Putamen (tissue), 1 donor: ENCODE results near the gene PPP1R13B.
"Not testable (repeated sequence)": the region's sequence is repeated elsewhere in the genome, so short reads cannot be mapped to it uniquely, and the experiment has no call there.

Experiments
- DNase-seq: peaks from one replicate; pipeline ENCODE4 v3.0.0-alpha.2; 2016; ENCODE audit warnings: low spot score

PPP1R13B gene

DNA sequence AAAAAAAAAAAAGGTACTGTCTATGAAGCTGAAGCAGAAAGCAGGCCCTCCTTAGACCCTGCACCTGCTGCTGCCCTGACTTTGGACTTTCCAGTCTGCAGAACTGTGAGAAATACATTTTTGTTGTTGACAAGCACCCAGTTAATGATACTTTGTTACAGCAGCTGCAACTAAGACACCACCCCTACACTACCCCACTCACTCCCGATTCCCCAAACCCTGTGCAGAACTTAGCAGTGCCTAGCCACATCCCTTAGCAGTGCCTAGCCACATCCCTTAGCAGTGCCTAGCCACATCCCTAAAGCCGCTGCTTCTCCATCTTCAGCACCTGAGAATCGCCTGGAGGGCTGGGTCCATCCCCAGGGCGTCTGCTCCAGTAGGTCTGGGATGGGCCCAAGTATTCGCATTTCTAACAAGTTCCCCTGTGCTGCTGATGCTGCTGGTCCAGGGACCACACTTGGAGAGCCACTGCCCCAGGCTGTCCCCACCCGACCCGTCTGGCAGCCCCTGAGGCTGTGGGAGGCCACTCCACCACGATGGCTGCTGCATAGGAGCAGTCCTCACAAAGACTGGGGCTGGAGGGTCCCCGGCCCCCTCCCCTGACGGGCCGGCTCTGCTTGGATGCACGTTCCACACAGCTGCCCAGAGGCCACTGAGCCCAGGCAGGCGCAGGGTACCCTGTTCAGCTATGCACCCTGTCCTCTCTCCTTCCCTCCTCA lies 10.8 kb upstream of the PPP1R13B start:
- DNase-seq = no peak

DNA sequence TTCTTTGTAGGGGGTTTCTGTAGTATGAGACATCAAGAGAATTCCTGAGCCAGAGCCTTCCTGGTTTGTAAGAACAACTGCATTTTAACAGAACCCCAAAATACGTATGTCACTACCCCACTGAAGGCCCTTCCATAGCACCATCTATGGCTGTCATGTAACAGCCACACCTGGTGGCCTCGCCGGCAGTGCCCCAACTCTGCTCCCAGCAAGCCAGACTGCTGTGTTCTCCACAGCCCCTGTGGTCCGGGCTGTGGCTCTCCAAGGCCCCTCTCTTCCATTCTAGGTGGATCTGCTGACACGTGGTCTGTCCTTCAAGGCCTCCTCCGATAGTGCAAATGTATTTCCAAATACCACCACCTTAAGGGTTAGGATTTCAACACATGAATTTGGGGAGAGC lies 9.9 kb upstream of the PPP1R13B start:
- DNase-seq = no peak

DNA sequence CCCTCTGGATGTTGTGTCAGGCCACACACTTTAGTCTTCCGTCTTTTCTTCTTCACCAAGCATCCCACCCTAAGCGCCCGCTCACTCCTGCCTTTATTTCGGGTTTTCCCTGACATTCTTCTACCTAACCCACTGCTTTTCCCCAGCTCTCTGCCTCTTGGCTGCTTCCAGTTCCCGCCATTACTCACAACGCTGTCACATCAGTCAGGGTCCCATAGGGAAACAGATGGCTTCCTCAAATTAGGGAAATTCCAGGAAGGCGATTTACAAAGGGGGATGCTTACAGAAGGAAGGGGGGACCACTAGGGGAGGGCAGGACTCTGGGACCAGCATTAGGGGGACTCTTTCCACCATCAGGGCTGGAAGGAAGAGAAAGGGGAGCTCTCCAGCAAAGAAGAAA lies 9.2 kb upstream of the PPP1R13B start:
- no peak for DNase-seq

DNA sequence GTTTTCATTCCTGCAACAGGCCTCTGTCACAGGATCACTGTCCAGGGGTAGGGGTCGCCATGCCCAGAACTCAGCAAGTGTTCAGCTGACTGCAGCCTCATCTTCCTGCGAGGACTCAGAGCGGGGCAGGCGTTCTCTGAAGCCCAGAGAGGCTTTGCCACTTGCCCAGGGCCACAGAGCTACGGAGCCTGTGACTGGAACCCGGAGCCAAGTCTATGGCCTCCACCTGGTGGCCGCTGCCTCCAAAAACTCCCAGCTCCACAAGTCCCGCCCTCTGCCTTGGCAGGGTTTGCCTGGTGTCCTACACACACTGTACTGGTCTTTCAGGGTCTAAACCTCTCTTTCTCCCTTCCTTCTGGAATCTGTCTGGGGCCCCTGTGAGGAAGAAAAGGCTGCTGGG lies 8.7 kb upstream of the PPP1R13B start:
- DNase-seq = no peak

DNA sequence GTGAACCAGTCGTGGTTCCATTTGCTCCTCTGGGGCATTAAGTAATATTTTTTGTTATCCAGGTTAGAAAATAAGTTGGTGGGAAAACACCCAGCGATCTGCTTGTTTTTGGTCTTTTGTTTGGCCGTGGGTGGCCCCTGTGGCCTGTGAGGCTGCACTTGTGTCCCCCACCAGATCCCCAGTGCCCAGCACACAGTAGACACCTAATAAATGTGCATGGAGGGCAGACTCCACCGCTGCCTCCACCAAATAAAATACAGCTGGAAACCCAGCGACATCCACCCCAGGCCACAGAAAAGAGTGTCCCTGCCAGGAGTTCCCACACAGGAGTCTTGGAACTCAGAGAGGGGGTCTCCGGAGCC lies 8.3 kb upstream of the PPP1R13B start:
- DNase-seq = no peak

DNA sequence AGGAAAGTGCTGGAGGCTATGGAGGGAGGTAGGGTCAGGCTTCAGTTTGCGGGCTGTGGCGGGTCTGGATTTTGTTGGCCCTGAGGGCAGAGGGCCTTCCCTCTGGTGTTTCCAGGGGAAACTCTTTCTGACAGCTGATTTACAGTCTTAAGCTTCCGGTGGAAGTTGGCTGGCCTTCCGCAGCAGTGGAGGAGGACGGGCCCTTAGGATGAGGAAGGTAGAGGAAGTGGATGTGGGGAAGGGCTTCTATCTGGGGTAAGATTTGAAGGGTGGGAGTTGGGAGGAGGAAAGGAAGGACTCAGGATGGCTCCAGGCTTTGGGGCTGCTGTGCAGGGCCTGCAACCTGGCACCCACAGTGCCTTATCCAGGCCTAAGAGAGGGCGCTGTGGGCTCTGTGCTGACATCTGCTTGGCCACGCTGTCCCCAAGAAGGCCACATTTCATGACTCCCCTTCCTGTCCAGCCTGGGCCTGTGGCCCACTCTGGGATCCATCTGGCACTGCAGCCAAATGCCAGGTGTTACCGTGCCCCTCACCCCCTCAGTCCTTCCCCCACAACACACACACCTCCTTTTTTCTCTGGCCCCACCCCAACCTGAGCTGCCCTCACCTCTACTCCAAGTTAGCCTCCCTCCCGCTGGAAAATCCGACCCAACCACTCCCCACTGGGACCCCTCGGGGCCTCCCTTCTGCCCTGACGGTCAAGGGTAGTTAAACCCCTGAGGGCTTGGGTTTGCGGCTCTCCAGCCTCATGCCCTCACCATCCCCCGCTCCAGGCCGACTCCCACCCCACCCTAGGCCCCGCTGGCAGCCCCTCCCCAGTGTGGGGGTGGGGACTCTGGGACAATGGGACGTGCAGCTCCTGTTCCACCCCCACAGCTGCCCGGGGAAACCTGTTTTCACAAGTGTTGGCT lies 7.7 kb upstream of the PPP1R13B start:
- DNase-seq = no peak

DNA sequence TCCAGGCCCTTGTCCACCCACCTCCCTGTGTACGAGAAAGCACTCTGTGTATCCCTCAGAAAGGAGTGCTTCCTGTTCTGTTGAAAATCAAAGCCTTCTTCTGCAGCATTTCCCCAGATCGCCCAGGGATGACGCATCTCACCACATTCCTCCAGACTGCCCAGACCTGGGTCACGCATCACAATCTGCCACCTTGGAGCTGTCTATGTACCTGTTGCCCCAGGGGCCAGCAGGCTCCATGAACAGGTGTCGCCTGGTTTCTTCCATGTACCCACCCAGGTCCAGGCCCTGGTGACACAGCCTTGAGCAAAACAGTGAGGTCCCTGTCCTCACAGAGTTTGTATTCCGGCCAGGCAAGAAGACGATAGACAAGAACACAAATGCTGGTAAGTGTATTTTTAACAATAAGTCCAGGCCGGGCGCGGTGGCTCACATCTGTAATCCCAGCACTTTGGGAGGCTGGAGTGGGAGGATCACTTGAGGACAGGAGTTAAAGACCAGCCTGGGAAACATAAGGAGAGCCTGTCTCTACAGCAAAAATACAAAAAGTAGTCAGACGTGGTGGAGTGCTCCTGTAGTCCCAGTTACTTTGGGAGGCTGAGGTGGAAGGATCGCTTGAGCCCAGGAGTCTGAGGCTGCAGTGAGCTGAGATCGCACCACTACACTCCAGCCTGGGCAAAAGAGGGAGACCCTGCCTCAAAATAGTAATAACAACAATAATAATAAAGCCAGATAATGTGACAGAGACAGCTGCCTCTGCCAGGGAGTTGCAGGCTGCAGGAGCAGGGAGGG lies 6.8 kb upstream of the PPP1R13B start:
- DNase-seq = no peak

DNA sequence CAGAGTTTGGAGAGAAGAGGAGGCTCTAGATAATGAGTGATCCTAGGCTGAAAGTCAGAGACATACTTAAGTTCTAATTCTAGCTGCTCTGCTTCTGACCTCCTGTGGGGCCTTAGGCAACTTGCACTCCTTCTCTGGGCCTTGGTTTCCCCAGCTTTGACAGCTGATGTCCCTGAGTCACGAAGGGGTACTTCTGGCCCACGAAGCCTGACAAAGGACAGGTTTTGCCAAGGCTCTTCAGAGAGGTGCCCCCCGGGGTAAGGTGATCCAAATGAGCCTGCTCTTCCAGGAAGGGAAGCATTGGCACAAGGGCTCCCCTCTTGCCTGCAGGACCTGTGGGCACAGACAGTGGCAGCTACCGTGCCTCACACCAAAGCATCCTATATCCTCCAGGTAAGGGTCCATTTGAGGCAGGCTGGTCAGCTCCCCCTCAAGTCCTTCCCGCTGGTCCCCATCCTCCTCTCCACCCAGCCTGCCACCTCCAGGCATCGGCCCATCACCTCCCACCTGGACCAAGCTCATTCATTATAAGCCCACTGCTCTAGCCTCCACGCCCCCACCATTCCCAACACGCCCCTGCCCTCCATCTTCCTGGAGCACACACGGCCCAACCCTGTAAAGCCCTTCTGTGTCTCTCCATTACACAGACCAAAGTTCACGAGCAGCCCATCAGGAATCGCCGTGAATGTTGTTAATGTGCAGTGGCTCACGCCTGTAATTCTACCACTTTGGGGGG lies 1.9 kb upstream of the PPP1R13B start:
- no peak for DNase-seq

DNA sequence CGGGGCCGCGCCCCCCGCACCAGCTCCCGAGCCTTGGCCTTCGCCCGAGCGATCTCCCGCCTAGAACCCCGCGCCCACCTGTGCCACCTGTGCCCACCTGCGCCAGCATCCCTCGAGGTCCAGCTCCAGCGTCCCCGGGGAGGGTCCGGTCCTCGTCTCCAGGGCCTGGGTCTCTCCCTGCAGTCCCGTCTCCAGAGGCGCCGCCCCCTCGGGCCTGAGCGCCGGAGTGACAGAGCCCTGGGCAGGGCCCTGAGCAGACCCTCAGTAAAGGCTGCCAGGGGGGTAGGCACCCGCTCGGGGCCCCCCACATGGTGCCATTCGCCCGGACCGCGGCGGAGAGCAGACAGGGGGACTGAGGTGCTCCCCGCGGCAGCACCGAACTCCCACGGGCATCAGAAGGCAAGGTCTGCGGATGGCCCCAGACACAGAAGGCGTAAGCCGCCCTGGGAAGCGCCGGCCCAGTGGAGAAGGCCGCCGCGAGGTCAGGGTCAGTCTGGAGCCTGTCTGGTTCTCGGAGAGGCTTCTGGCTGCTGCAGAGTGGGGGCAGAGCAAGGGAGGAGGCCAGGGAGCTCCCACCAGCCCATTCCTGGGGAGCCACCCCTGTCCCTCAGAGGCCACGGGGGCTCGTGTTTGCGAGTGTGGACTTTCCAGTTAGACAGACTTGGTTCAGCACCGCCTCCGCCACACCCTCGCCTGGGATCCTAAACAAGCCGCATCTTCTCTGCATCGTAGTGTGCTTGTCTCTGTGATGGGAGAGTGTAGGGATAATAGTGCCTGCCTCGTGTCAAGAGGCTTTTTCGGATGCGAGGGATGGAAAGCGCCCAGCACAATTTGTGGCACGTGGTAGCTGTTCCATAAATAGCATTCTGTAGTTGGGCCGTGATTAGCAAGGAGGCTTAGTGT lies 1.1 kb upstream of the PPP1R13B start:
- peak; percentile 18 for DNase-seq

DNA sequence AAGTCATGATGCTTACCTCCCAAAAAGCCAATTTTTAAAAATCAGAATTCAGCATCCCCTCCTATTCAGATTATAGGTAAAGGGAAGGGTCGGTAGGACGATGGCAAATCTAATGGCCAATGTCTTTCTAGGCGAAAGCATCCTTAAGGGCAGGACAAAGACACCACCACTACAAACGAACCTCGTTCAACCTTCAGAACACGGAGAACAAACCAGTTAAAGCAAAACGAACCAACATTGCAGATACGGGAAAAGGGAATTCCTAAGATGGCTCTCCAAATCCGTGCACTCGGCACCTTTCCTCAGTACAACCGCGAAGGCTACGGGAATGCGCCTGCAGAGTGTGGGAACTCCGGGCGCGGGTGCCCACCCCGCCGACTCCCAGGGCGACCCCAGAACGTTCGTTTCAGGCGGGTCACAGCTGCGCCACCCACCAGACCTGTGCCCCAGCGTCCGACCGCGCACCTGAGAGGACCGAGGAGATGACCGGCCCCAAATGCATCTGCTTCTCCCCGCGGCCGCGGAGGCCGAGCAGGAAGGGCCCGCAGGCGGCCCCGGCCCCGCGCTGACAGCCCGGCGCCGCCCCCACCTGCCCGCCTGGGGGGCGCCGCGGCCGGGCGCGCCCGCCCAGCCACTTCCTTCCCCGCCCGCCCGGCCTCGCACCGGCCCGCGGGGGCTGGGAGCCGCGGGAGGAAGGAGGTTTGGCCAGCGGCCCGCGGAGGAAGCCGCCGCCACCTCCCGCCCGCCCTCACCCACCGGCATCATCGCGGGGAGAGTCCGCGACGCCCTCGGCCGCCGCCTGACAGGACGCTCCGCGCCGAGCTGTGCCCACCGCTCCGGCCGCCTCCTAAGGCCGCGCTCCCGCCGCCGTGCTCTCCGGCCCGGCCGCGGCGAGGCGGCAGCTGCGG lies 578 bp downstream of the PPP1R13B start:
- DNase-seq = peak; percentile 28

DNA sequence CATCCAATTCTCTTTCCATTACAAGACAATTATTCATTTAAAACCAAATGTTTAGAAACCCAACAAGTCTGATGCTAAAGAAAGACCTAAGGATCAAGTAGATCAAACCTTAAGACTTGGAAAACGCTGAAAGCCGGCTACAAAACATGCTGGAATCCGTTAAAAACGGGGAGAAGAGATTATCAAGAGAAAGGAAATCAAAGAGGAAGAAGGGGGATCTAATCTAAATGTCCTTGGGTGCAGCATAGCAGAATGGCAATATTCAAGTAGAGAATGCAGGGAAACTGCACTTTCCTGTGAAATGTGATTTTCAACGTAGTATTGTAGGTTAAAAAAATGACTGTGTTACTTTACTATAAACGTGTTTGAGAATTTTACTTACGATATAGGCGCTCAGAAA lies 1.3 kb downstream of the PPP1R13B start:
- no peak for DNase-seq

DNA sequence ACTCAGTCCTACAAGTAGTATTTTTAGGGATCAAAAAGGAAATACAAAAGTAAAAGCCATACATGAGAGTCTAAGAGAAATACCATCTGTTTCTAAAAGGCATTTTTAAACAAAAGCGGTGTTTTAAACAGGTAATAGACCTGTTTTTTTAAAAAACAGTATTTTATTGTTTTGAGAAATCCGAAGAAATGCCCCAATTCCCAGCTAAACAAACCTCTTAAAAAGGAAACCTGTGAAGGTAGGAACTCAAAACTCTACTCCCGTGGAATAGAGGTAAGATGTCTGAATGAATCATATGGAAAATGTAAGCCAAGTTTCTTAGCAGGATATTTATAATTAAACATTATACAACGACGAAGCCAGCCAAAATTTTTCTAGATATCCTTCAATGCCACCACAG lies 2.0 kb downstream of the PPP1R13B start:
- DNase-seq = no peak

DNA sequence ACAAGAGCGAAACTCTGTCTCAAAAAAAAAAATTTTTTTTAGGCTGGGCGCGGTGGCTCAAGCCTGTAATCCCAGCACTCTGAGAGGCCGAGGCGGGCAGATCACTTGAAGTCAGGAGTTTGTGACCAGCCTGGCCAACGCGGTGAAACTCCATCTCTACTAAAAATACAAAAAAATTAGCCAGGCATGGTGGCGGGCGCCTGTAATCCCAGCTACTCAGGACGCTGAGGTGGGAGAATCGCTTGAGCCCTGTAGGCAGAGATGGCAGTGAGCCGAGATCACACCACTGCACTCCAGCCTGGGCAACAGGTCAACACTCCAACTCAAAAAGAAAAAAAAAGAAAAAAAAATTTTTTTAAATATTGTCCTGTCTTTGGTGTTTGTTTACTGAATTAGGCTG lies 6.1 kb downstream of the PPP1R13B start:
- not testable (repeated sequence) for DNase-seq

DNA sequence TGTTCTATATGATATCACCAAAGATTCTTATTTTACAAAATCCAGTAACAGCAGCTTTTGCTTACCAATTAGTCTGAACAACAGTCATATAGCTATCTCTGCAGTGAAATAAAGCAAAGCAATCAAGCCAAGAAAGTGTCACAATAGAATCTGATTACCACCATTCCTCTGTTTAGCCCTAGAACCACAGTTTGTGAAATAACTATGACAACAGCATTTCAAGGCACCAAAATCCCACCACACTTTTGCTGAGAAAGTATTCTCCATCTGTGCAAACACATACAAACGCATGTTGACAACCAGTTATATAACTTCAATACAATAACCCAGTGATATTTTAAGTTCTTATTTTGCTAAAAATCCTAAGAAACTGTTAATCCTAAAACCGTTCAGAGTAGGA lies 7.4 kb downstream of the PPP1R13B start:
- no peak for DNase-seq

DNA sequence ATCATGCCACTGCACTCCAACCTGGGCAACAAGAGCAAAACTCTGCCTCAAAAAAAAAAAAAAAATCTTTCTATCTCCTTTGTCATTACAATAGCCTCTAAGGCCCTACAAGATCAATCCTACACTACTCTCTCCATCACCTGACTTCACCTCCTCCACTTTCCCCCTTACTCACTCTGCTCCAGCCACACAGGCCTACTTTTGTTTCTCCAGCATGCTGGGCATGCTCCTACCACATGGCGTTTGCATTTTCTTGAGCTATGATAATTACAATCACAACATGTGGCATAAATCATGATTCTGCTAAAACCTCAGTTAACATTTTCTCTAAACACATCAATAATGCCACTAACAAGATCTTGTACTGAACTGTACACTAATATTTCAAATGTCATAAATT lies 7.8 kb downstream of the PPP1R13B start:
- no peak for DNase-seq

DNA sequence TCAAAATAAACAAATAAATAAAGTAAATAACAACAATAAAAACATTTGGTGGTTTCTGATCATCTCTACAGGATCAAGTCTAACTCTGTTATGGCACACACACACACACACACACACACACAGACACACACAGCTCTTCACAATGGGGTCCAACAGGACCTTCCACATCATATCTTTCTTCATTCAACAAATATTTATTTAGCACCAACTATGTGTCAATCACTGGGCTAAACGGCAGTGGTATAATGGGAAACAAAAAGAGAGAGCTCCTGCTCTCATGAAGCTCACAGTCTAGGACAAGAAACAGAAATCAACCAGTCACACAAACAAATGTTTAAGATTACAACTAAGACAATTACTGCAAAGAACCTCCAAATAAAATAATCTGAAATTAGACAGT lies 9.3 kb downstream of the PPP1R13B start:
- no peak for DNase-seq

DNA sequence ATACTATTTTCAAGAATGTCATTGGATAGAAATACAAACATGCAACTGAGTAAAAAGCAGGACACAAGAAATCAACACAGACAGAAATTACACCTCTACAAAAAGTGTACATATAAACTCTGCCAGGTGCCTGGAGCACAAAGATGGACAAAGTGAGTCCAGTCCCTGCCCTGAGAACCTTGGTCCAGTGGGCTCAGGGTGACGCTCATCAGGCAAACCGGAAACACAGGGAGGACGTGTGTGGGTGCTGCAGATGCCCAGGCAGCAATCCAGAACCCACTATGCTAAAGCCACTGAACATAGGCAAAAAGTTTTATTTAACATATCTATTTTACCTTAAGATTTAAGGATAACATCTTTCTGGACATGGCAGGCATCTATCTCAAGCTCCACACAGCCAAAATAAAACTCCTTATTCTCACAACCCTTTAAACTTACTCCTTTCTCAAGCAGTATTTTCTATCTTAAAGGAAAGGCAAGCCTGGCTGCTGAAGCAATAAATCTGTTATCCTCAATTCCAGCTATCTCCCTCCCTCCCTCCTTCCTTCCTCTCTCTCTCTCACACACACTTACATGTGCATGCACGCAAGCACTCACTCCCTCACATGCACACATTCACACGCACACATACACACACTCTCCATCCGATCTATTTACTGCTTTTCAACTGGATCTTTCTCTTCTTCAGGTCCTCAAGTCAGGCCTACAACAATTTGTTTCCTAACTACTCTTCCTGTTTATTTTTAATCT lies 10.2 kb downstream of the PPP1R13B start:
- no peak for DNase-seq

DNA sequence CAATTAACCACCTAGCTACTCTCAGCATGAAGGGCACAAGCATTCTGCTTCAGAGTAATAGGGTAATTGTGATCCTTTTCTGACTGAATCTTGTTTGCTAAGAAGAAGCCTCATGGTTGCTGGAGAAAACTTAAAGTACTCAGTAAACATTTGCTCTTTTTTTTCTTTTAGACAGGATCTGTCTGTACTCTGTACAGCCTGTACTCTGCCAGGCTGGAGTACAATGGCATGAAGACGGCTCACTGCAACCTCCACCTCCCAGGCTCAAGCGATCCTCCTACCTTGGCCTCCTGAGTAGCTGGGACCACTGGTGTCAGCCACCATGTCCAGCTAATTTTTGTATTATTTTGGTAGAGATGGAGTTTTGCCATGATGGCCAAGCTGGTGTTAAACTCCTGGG lies 12.4 kb downstream of the PPP1R13B start:
- no peak for DNase-seq

DNA sequence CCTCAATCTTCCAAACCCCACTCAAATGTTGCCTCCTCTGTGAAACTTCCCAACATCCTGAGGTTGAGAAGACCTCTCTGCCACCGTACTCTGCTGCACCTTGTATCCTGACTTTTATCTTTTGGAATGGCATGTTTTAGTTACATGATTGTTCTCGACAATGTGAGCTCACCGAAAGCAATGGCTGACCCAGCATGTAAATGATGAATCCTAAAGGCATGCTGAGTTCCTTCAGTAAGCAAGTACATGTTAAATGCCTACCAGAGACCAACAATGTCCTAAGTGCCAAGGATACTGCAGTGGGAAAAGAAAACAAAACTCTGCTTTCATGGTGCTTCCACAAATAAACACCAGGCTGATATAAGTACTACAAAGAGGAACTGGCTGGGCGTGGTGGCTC lies 13.7 kb downstream of the PPP1R13B start:
- no peak for DNase-seq
